GM18526 (cell line): Measurements from ENCODE around the gene VAV2.

Experiments
- POLR2A ChIP-seq: IDR thresholded peaks from 3 replicates; pipeline ENCODE4 v1.6.1; 2011; ENCODE audit not compliant: insufficient read length; ENCODE audit errors: extremely low read depth

The VAV2 gene

DNA sequence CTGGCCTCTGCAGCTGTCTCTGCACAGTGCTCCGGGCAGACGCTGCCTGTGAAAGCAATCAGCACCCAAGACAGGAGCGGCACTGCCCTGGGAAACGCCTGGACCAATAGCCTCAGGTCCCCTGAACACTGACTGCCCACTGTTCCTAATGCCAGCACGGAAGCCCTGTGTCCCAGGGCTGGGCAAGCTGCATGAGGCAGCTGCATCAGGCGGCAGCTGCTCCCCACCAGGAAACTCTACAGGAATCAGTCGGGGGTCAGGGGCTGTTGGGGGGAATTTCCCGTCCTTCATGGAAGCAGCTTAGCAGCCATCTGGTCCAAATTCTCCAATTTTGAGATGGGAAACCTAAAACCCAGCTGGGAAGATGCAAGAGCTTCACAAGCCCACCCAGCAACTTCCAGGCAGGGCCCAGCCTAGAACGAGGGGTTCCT lies 118.6 kb downstream of the VAV2 start:
- no peak for TF ChIP-seq POLR2A

DNA sequence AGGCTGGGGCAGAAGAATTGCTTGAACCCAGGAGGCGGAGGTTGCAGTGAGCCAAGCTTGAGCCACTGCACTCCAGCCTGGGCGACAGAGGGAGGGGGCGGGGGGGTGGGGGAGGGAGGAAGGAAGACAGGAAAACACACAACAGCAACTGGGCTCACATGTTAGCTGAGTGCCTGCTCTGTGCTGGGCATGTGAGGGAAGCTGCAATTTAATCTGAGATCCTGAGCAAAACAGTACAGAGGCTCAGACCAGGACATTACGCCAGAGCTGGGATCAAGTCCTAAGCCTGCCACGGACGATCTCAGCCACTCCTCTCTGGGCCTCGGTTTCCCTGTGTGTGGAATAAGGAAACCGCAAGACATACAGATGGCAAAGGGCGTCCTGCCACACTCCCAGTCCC lies 119.1 kb downstream of the VAV2 start:
- TF ChIP-seq POLR2A, result no peak

DNA sequence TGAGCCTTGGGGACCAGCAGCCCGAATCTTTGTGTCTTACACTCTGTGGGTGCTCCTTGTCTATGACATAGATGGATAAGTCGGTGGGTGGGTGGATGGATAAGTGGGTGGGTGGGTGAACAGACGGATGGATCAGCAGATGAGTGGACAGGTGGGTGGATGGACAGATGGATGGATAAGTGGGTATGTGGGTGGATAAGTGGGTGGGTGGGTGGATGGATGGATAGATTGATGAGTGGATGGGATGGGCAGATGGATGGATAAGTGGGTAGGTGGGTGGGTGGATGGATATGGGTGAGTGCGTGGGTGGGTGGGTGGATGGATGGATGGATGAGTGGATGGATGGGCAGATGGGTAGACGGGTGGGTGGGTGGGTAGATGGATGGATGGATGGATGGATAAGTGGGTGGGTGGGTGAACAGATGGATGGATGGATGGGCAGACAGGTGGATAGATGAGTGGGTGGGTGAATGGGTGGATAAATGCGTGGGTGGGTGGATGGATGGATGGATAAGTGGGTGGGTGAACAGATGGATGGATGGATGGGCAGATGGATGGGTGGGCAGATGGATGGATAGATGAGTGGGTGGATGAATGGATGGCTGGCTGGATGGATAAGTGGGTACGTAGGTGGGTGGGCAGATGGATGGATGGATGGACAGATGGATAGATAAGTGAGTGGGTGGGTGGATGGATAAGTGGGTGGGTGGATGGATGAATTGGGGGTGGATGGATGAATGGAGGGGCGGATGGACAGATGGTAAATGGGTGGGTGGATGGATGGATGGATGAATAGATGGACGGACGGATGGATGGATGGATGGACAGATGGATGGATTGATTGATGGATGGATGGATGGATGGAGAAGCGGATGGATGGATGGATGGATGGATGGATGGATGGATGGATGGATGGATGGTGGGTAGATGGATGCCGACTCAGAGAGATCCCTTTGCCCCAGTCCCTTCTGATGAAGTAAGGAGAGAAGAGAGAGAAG lies 121.2 kb downstream of the VAV2 start:
- TF ChIP-seq POLR2A, result no peak

DNA sequence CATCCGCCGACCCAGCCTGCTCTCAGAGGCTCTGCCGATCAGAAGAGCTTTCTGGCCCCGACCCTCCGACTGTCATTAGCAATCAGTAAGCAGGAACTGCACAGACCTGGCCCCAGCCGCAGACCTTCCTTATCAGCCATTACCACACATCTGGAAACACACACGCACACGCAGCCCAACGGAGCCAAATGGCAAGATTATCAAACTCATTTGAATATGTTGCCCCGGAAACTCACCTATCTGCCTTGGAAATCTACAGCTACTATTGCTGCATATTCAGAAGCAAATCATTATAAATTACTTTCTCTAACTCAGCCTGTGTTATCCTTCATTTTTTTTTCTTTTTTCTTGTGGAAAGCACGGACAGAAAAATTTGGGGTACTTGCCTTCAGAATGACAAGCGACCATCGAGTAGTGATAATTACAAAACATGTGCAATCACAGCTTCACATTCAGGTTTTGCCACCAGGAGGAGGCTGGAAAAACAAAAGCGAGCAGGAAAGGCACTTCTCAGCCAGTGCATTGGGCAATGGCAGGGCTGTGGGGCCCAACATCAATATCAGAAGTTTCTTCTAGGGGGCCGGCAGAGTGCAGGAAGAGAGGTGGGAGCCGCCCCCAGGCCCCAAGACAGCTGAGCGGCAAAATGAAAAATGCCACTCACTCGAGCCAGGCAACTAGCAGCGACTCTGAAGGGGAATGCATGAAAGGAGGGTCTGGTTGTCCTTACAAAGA lies 122.3 kb downstream of the VAV2 start:
- no peak for TF ChIP-seq POLR2A

DNA sequence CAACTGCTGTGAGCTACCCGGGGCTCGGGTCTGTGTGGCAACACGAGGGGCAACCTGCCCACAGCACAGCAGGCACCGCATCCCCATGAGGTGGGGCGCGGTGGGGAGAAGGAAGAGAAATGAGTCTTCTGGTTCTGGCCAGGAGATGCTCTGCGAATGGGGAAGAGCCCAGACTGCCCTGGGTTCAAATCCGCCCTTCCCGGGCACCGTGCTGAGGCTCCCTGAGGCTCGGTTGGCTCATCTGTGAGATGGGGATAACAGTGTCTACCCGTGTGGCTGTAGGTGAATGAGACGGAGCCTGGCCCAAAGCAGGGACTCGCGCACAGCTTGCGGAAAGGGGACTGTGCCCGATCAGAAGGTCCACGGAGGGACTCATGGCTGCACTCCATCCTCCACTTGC lies 123.9 kb downstream of the VAV2 start:
- no peak for TF ChIP-seq POLR2A

DNA sequence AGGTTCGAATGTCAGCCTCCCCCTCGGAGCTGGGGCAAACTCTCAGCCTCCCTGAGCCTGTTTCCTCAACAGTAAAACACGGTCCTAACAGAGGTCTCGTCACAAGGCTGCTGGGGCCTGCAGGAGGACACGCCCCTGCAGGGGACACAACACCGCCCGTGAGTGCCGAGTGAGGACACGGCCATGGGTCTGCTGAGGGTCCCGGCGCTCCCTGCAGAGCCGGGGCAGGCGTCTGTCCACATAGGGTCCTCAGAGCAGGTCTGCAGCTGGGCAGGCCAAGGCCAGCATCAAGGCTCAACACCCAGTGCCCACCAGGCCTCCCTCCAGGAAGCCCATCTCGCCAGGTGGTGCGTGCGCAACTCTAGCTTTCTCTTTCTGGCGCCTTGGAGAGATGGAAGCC lies 125.2 kb downstream of the VAV2 start:
- TF ChIP-seq POLR2A, result no peak

DNA sequence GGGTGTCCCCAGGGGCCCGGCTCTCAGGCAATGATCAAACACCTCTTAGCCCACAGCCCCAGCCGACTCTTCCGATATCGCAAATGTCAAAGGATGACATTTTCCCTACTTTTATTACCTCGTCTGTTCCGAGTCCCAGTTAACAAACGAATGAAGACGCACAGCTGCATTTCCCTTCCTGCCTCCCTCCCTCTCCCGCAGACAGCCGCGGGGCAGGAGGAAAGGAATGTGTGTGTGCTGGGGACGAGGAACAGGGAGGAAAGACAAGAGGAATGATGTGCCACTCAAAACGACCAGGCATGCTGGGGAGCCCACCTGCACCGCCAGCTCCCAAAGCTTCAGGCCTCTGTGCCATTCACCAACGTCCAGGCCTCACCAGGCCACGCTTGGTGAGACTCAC lies 128.1 kb downstream of the VAV2 start:
- no peak for TF ChIP-seq POLR2A

DNA sequence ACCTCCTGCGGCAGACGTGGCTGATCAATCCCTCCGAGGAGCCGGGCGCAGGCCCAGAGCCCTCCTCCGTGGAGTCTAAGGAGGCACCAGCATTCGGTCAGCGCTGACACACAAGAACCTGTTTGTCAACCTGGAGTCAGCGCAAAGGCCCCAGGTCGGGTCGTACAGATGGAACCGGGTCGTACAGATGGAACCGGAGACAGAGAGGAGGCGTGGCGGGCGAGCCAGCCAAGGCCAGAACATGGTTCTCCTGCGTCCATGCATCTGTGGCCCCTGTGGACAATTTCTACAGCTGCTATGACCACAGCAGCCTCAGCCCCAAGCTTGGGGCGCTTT lies 128.9 kb downstream of the VAV2 start:
- TF ChIP-seq POLR2A, result no peak

DNA sequence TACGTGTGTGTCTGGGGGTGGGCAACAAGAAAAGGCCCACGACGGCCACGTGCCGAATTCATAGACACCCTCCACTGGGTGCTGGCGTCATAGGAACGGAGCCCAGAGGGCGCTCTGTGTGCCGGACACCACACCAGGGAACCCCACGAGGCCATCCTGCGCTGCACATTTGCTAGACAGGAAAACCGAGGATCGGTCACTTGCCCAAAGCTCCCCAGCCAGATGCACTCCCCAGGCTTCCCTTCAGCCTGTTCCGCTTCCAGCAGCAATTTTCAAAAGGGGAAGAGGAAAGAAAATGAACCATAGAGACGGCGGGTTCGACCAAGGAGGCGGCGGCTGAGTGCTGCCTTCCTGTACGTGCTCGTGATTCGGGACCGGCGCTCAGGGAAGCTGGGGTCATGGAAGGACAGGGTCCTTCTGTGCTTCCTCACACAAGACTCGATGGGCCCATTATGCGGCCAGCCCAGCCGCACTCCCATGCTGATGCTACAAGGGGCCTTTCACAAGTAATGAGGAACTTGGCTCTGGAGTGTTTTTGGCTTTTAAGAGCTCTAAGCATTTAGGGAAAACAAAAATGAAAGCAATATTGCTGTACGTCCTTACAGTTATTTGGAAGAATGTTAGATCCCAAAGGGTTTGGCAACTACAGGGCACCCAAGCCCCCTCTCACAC lies 129.4 kb downstream of the VAV2 start:
- no peak for TF ChIP-seq POLR2A

DNA sequence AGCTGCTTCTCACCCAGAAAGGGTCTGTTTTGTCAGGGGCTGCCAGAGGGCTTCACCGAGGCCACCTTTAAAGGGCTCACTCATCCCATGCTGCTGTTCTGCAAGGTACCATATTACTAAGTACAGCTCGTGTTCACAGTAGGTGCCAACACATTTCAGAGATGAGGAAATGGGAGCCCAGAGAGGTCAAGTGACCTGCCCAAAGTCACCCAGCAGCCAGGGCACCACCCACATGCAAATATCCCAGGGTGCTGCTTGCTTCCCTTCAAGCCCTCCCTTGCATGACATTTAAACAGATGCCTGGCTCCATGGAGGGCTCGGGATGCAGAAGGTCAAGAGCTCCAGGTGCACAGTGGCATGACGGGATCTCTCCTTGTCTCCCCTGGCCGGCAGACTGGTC lies 130.4 kb downstream of the VAV2 start:
- TF ChIP-seq POLR2A, result no peak

DNA sequence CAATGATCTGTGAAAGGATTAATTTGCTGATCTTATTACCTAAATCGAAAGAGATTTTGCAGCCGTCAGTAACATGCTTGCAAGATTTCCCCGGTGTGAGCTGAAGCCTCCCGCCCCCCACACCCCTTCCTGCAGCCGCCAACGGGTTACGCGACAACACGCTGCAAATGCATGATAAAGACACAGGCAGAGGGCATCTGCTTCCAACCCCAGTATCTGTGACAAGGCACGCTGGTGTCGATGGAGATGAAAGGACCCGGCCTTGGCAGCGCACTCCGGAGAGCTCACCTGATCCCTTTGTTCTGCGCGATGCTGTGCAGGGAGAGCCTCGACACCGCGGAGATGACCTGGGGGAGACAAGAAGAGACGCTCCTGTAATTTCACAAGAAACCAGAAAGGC lies 131.0 kb downstream of the VAV2 start:
- TF ChIP-seq POLR2A, result no peak

DNA sequence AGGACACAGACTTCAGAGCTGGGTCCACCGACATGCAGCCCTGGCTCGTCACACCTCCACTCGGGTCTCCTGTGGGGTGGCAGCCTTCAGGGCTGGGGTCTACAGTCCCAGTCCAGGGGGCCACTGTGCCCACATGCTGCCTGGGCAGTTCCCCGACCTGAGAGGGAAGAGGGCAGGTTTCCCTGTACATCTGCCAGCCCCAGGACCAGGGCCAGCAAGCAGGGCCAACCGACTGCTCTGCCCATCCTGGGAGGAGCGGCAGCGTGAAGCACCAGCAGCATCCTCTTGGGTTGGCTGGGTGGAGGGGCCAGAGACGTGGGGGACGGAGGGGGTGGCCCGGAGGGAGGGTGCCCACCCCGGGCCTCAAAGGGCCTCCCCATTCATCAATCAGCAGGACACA lies 133.4 kb downstream of the VAV2 start:
- TF ChIP-seq POLR2A, result no peak

DNA sequence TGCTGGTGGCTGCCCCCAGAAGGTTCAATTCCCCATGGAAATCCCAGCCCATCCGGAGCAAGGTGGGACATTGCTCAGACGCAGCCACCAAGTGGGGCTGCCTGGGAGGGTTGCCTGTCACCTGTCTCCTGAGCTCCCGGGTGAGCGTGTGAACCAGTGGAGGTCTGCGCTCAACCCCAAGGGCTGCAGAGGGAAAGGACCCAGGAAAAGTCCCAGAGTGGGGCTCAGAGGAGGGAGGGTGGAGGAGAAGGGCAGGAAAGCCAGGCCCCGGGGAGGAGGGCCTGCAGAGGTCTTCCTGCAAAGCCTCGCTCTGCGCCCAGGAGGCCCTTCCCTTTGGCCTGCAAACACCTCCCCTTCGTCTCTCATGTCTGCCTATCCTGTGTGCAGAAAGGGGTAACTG lies 134.5 kb downstream of the VAV2 start:
- TF ChIP-seq POLR2A, result no peak

DNA sequence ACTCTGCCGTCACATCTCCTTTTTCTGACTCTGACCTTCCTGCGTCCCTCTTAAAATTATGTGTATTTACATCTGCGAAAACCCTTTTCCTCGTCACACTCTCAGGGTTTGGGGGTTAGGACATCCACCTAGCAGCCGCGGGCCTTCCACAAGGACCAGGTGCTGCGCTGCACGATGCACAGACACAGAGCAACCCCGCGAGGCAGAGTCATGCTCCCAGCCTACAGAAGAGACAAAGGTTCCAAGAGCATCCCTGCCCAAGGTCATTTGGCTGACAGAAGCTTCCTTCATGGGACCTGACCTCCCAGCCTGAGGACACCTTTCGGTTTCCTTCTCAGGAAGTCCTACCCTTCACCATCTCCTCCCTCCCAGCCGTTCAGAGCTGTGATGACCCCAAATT lies 135.3 kb downstream of the VAV2 start:
- no peak for TF ChIP-seq POLR2A

DNA sequence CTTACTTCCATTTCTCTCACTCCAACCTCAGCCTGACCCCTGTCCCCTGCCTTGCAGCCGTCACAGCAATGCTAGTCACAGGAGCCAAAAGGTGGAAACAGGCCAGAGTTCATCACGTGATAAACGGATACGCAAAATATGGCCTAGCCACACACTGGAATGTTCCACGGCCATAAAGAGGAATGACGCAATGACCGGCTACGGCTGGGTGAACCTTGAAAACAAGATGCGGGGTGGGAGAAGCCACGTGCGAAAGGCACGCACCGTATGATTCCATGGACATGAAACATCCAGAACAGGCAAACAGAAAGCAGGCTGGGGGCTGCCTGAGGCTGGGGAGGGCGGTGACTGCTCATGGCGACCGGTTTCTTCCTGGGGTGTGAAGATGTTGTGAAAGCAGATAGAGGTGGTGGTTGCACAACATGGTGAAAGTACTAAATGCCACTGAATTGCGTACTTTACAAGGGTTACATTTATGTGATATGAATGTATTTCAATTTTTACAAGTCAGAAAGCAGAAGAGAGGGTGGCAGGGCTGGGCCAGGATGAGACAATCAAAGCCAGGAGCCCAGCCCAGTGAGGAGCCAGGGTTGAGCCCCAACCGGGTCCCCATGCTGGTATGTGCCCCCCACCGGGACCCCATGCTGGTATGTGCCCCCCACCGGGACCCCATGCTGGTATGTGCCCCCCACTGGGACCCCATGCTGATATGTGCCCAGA lies 136.2 kb downstream of the VAV2 start:
- no peak for TF ChIP-seq POLR2A
